Retinal pigment epithelial cell (primary cell): ENCODE measurements around the gene PDAP1.
A peak's percentile ranks its signal among the peaks of the same experiment; 100 is the strongest.

ENCODE experiments used
- DNase-seq: peaks from one replicate; pipeline ENCODE4 v3.0.0-alpha.2; 2010; ENCODE audit warnings: low read depth
- H3K4me3 ChIP-seq: 2 replicates; pipeline ENCODE4 v1.5.1; 2011; ENCODE audit warnings: mild to moderate bottlenecking, low read length, control low read depth, moderate library complexity
- CTCF ChIP-seq: conservative IDR thresholded peaks from 2 replicates; pipeline ENCODE4 v1.5.1; 2011; ENCODE audit warnings: low read depth, low read length, control low read depth, inconsistent platforms

Gene PDAP1

GRCh38 chr7:99452541-99452940 is 44.1 kb upstream of the PDAP1 start:
- DNase-seq: no peak
- TF ChIP-seq CTCF: no peak
- no peak overlapping the region for H3K4me3 ChIP-seq

- no peak for DNase-seq
- no peak for TF ChIP-seq CTCF
- H3K4me3 ChIP-seq: no peak overlapping the region
Observed at GRCh38 chr7:99451936-99452335, 43.5 kb upstream of the PDAP1 start.

GRCh38 chr7:99449326-99449725 is 40.9 kb upstream of the PDAP1 start:
- no peak overlapping the region for H3K4me3 ChIP-seq
- TF ChIP-seq CTCF: no peak
- no peak for DNase-seq

GRCh38 chr7:99448855-99449254 is 40.5 kb upstream of the PDAP1 start:
- no peak for DNase-seq
- no peak overlapping the region for H3K4me3 ChIP-seq
- TF ChIP-seq CTCF: no peak

- TF ChIP-seq CTCF: peak; percentile 15
- no peak overlapping the region for H3K4me3 ChIP-seq
- no peak for DNase-seq
Observed at GRCh38 chr7:99447943-99448342, 39.5 kb upstream of the PDAP1 start.

- no peak overlapping the region for H3K4me3 ChIP-seq
- no peak for DNase-seq
- no peak for TF ChIP-seq CTCF
Observed at GRCh38 chr7:99446096-99446495, 37.7 kb upstream of the PDAP1 start.

- no peak for TF ChIP-seq CTCF
- DNase-seq: no peak
- peak overlapping the region; percentile 98 for H3K4me3 ChIP-seq
Observed at GRCh38 chr7:99440195-99440594, 31.8 kb upstream of the PDAP1 start.
